Gastroesophageal sphincter (tissue), 3 donors: ENCODE measurements around the gene MRGPRX2.

ENCODE experiments used
- CTCF ChIP-seq, 4 experiments: fragments of 200-600 bp in 2 of 4; fragments of 450-650 bp in 2 of 4; sonication (generic) in 1 of 4; IDR thresholded peaks; one replicate each; pipeline ENCODE4 v1.5.1; 2017 to 2019; ENCODE audit warnings: antibody characterized with exemption in 4 of 4, mild to moderate bottlenecking in 2 of 4, moderate library complexity in 2 of 4
- EP300 ChIP-seq: sonication (generic); formaldehyde crosslinking; IDR thresholded peaks from one replicate; pipeline ENCODE4 v1.6.1; 2017; ENCODE audit warnings: antibody characterized with exemption, mild to moderate bottlenecking

GRCh38 chr11:19092342-19092741 is 31.8 kb upstream of the MRGPRX2 start:
- TF ChIP-seq CTCF (IDR thresholded peaks at IDR 0.05): no peak
- TF ChIP-seq EP300: no peak
